Common myeloid progenitor, CD34-positive (primary cell): ENCODE measurements around the gene TTC4.
"Not testable (repeated sequence)": the region's sequence is repeated elsewhere in the genome, so short reads cannot be mapped to it uniquely, and the experiment has no call there.

Experiments used
- CTCF ChIA-PET: fragments of 350-600 bp; sonication (Branson Sonifier 250); formaldehyde crosslinking; loops from one replicate; lab custom pipeline; 2021; ENCODE audit warnings: antibody characterized with exemption; lab: Charles Lee
- POLR2A ChIA-PET: fragments of 350-600 bp; sonication (Branson Sonifier 250); formaldehyde crosslinking; loops from one replicate; lab custom pipeline; 2021; ENCODE audit warnings: antibody characterized with exemption; lab: Charles Lee
- DNase-seq, 3 donors: peaks; one replicate each; pipeline versions ENCODE4 v3.0.0 to v3.0.0-alpha.2; 2013
- H3K27ac ChIP-seq, 2 experiments: 1 replicate in 1 of 2; 2 replicates in 1 of 2; pipeline ENCODE4 v1.7.0; 2013; ENCODE audit warnings: inconsistent platforms in 2 of 2, low read length in 2 of 2, mild to moderate bottlenecking in 2 of 2, low read depth in 1 of 2, moderate library complexity in 1 of 2; ENCODE audit not compliant: severe bottlenecking in 2 of 2, insufficient read depth in 1 of 2, poor library complexity in 1 of 2
- H3K27me3 ChIP-seq, 5 experiments: replicated peaks in 2 of 5; 1 replicate in 3 of 5; 2 replicates in 2 of 5; pipeline versions ENCODE4 v1.6.1 to v1.7.0; 2013; ENCODE audit warnings: low read length in 4 of 5, mild to moderate bottlenecking in 2 of 5, moderate library complexity in 2 of 5, inconsistent platforms in 1 of 5; ENCODE audit not compliant: insufficient read depth in 5 of 5, control insufficient read depth in 4 of 5
- H3K36me3 ChIP-seq, 4 experiments: 1 replicate in 2 of 4; 2 replicates in 2 of 4; pipeline versions ENCODE4 v1.6.1 to v1.7.0; 2013; ENCODE audit warnings: low read length in 3 of 4, control low read depth in 1 of 4, mild to moderate bottlenecking in 1 of 4; ENCODE audit not compliant: control insufficient read depth in 4 of 4, insufficient read depth in 4 of 4
- H3K4me1 ChIP-seq, 4 experiments: 1 replicate in 3 of 4; 2 replicates in 1 of 4; pipeline versions ENCODE4 v1.6.1 to v1.7.1; 2013; ENCODE audit warnings: low read length in 3 of 4, mild to moderate bottlenecking in 3 of 4, control low read depth in 1 of 4, inconsistent platforms in 1 of 4, moderate library complexity in 1 of 4; ENCODE audit not compliant: control insufficient read depth in 4 of 4, insufficient read depth in 4 of 4; ENCODE audit errors: control extremely low read depth in 1 of 4
- H3K4me3 ChIP-seq, 7 experiments: 1 replicate in 4 of 7; 2 replicates in 3 of 7; pipeline versions ENCODE4 v1.5.1 to v1.7.0; 2013; ENCODE audit warnings: mild to moderate bottlenecking in 7 of 7, low read length in 6 of 7, moderate library complexity in 6 of 7, inconsistent platforms in 2 of 7, low read depth in 2 of 7, control low read depth in 1 of 7; ENCODE audit not compliant: insufficient read depth in 4 of 7, control insufficient read depth in 1 of 7; ENCODE audit errors: extremely low read depth in 1 of 7
- H3K9me3 ChIP-seq, 5 experiments: 1 replicate in 4 of 5; 2 replicates in 1 of 5; pipeline versions ENCODE4 v1.6.1 to v1.7.1; 2013; ENCODE audit warnings: low read length in 4 of 5, mild to moderate bottlenecking in 2 of 5, inconsistent platforms in 1 of 5, low read depth in 1 of 5, moderate library complexity in 1 of 5; ENCODE audit not compliant: control insufficient read depth in 4 of 5, insufficient read depth in 2 of 5; ENCODE audit errors: control extremely low read depth in 1 of 5
- WGBS: methylation state at CpG from one replicate; pipeline ENCODE4 v1.1.5; 2013; ENCODE audit not compliant: insufficient coverage; 5-methylcytosine and 5-hydroxymethylcytosine counted together

Gene TTC4

GRCh38 chr1:54766726-54767125 is 51.1 kb downstream of the TTC4 start:
- Histone ChIP-seq H3K4me1 (peaks cover 8 to 17% (median 15%) of the 10 kb centered on the region in 4 experiments), H3K4me3 (no peak overlapping the region), H3K9me3 (no peaks in the 10 kb centered on the region), H3K36me3 (no peaks in the 10 kb centered on the region), H3K27me3 (no peaks in the 10 kb centered on the region), H3K27ac (no peak overlapping the region)
- POLR2A ChIA-PET = no interaction called here
- 88% methylated on average over 1 of the region's 4 CpGs for WGBS
- CTCF ChIA-PET = interaction anchor here (1.4 to 1.6 kb wide), 3 partner anchors 14 to 47 kb away, joined by 3 to 7 read pairs (median 6); partner anchors contain the start of gene TTC22
- no peak for DNase-seq

- WGBS = 89% methylated on average over 6 of the region's 6 CpGs
- H3K36me3 ChIP-seq = no peaks in the 10 kb centered on the region
- no peaks in the 10 kb centered on the region for H3K27me3 ChIP-seq
- DNase-seq = no peak
- CTCF ChIA-PET = interaction anchor here (1.3 to 1.4 kb wide), 2 partner anchors 25 to 46 kb away, joined by 3 to 5 read pairs; no protein-coding TSS in a partner anchor
- POLR2A ChIA-PET = no interaction called here
- H3K4me3 ChIP-seq = no peak overlapping the region
- peaks cover 8 to 17% (median 15%) of the 10 kb centered on the region in 4 experiments for H3K4me1 ChIP-seq
- no peak overlapping the region for H3K27ac ChIP-seq
- H3K9me3 ChIP-seq = no peaks in the 10 kb centered on the region
These were observed 51.9 kb downstream of the TTC4 start for GRCh38 chr1:54767526-54767925.

- POLR2A ChIA-PET = no interaction called here
- Histone ChIP-seq H3K4me3 (no peak overlapping the region), H3K4me1 (peaks cover 8 to 15% (median 14%) of the 10 kb centered on the region in 4 experiments), H3K27ac (no peak overlapping the region), H3K9me3 (no peaks in the 10 kb centered on the region), H3K36me3 (no peaks in the 10 kb centered on the region), H3K27me3 (no peaks in the 10 kb centered on the region)
- CTCF ChIA-PET = interaction anchor here (1.3 to 1.4 kb wide), 2 partner anchors 24 to 46 kb away, joined by 3 to 5 read pairs; no protein-coding TSS in a partner anchor
- peak; percentile 11 to 47 (median 43) for DNase-seq
- WGBS = 88% methylated on average over 5 of the region's 5 CpGs
These were observed 52.4 kb downstream of the TTC4 start for GRCh38 chr1:54768093-54768492.

- CTCF ChIA-PET = no interaction called here
- DNase-seq = no peak
- H3K9me3 ChIP-seq = no peaks in the 10 kb centered on the region
- no peaks in the 10 kb centered on the region for H3K36me3 ChIP-seq
- H3K4me3 ChIP-seq = no peak overlapping the region
- POLR2A ChIA-PET = interaction anchor here (0.7 kb wide), 1 partner anchor 1608 kb away, joined by 3 read pairs; no protein-coding TSS in a partner anchor
- no CpG with 5 or more reads among the region's 2 CpGs for WGBS
- no peak overlapping the region for H3K27ac ChIP-seq
- H3K27me3 ChIP-seq = no peaks in the 10 kb centered on the region
- no peaks in the 10 kb centered on the region for H3K4me1 ChIP-seq
These were observed 57.3 kb downstream of the TTC4 start for GRCh38 chr1:54772951-54773350.

- H3K36me3 ChIP-seq = no peaks in the 10 kb centered on the region
- H3K9me3 ChIP-seq = no peaks in the 10 kb centered on the region
- peak; percentile 15 to 43 (median 33) for DNase-seq
- H3K4me1 ChIP-seq = no peaks in the 10 kb centered on the region
- CTCF ChIA-PET = no interaction called here
- POLR2A ChIA-PET = no interaction called here
- no peak overlapping the region for H3K27ac ChIP-seq
- WGBS = 76% methylated on average over 13 of the region's 15 CpGs
- H3K27me3 ChIP-seq = no peaks in the 10 kb centered on the region
- no peak overlapping the region for H3K4me3 ChIP-seq
These were observed 59.3 kb downstream of the TTC4 start for GRCh38 chr1:54774820-54775498.

GRCh38 chr1:54775828-54776721 is 60.4 kb downstream of the TTC4 start:
- H3K27me3 ChIP-seq, H3K27ac ChIP-seq, POLR2A ChIA-PET, H3K36me3 ChIP-seq, H3K4me1 ChIP-seq, CTCF ChIA-PET, H3K9me3 ChIP-seq, H3K4me3 ChIP-seq, DNase-seq: not testable (repeated sequence)
- WGBS = 96% methylated on average over 11 of the region's 16 CpGs

- Histone ChIP-seq H3K36me3 (no peaks in the 10 kb centered on the region), H3K4me1 (peaks cover 0 to 4% (median 0%) of the 10 kb centered on the region in 4 experiments), H3K27me3 (peaks cover 0 to 10% (median 0%) of the 10 kb centered on the region in 5 experiments), H3K27ac (no peak overlapping the region), H3K4me3 (no peak overlapping the region), H3K9me3 (no peaks in the 10 kb centered on the region)
- DNase-seq = no peak
- 97% methylated on average over 3 of the region's 4 CpGs for WGBS
- ChIA-PET CTCF (no interaction called here), POLR2A (no interaction called here)
These were observed 61.4 kb downstream of the TTC4 start for GRCh38 chr1:54777011-54777410.
